ENCODE data around the gene PBXIP1. TPM values are rescaled to one million over a fixed set of nuclear protein-coding genes. Genes with fewer than 3 reads are reported as not detected.

PBXIP1 gene
- total RNA-seq, 1 experiment from 2014 or later, result 21.6 TPM

GRCh38 chr1:154955039-154955717 is 721 bp downstream of the PBXIP1 start:
- Histone ChIP-seq H3K9ac (ENCODE audit: extremely low read depth, insufficient read length, low read length) (peak overlapping the region; percentile 85), H3K56ac (ENCODE audit: insufficient read length, low read depth, low read length) (no peak overlapping the region), H4K20me1 (ENCODE audit: control insufficient read depth, insufficient read depth, insufficient read length) (no peaks in the 10 kb centered on the region), H3K4me1 (ENCODE audit: insufficient read depth, low read length) (peaks cover 4% of the 10 kb centered on the region; the same call in 1 of the 2 replicates), H3K23me2 (ENCODE audit: insufficient read length, low read depth, low read length, poor library complexity, severe bottlenecking) (peaks cover 16% of the 10 kb centered on the region), H3K14ac (ENCODE audit: insufficient read depth, low read length) (peak overlapping the region; percentile 95; the same call in 1 of the 2 replicates), H4K8ac (replicated peaks; ENCODE audit: insufficient read length, low read depth, low read length) (no peak overlapping the region), H3K4me2 (ENCODE audit: insufficient read depth, insufficient read length, low read length) (peak overlapping the region; percentile 94), H3T11ph (ENCODE audit: low read length) (peak overlapping the region; percentile 47), H4K91ac (ENCODE audit: insufficient read length, low read depth, low read length) (no peak overlapping the region), H3K27ac (ENCODE audit: insufficient read length, low read depth, low read length) (peak overlapping the region; percentile 46), H4K5ac (ENCODE audit: insufficient read length, low read depth, low read length) (no peak overlapping the region), H3K23ac (ENCODE audit: insufficient read length, low read depth, low read length) (no peak overlapping the region), H2AFZ (ENCODE audit: low read length) (no peak overlapping the region), H2BK120ac (ENCODE audit: low read depth, low read length, poor library complexity, severe bottlenecking) (no peak overlapping the region), H2BK15ac (ENCODE audit: low read depth, low read length) (no peak overlapping the region), H3K9me3 (ENCODE audit: control insufficient read depth, low read depth, low read length) (no peaks in the 10 kb centered on the region), H2BK20ac (ENCODE audit: low read depth, low read length, poor library complexity, severe bottlenecking) (no peak overlapping the region), H3K4ac (ENCODE audit: low read depth, low read length) (peak overlapping the region; percentile 40; the same call in 1 of the 2 replicates), H3K18ac (ENCODE audit: insufficient read length, low read depth, low read length) (peak overlapping the region; percentile 98), H3K79me2 (ENCODE audit: insufficient read depth, low read length) (no peaks in the 10 kb centered on the region), H2BK5ac (ENCODE audit: insufficient read length, low read length) (no peak overlapping the region), H2AK5ac (ENCODE audit: insufficient read length, low read length) (no peak overlapping the region), H3K27me3 (ENCODE audit: insufficient read depth, low read length) (no peaks in the 10 kb centered on the region), H3K79me1 (ENCODE audit: insufficient read depth, low read depth, low read length, poor library complexity, severe bottlenecking) (no peaks in the 10 kb centered on the region), H2BK12ac (ENCODE audit: insufficient read length, low read depth, low read length) (no peak overlapping the region)
- no CpG with 5 or more reads among the region's 4 CpGs for WGBS (ENCODE audit: extremely low coverage, insufficient read length, low lambda C conversion rate)
- Mint-ChIP-seq H3K36me3 (ENCODE audit: insufficient read depth in 1 of 3, low read depth in 3 of 3) (peaks cover 8 to 23% (median 22%) of the 10 kb centered on the region in 3 experiments; a peak in 6 of 7 replicates), H3K9me3 (no peaks in the 10 kb centered on the region), H3K27ac (peak overlapping the region; percentile 98 to 99 (median 99); a peak in 5 of 7 replicates), H3K27me3 (ENCODE audit: low read depth) (no peaks in the 10 kb centered on the region), H3K4me3 (peak overlapping the region; percentile 83 to 97), H3K4me1 (peaks cover 48 to 56% of the 10 kb centered on the region in 2 experiments)
- TF ChIP-seq, protein P1, sequence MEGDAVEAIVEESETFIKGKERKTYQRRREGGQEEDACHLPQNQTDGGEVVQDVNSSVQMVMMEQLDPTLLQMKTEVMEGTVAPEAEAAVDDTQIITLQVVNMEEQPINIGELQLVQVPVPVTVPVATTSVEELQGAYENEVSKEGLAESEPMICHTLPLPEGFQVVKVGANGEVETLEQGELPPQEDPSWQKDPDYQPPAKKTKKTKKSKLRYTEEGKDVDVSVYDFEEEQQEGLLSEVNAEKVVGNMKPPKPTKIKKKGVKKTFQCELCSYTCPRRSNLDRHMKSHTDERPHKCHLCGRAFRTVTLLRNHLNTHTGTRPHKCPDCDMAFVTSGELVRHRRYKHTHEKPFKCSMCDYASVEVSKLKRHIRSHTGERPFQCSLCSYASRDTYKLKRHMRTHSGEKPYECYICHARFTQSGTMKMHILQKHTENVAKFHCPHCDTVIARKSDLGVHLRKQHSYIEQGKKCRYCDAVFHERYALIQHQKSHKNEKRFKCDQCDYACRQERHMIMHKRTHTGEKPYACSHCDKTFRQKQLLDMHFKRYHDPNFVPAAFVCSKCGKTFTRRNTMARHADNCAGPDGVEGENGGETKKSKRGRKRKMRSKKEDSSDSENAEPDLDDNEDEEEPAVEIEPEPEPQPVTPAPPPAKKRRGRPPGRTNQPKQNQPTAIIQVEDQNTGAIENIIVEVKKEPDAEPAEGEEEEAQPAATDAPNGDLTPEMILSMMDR (conservative IDR thresholded peaks at IDR 0.05), result no peak
- peak; percentile 68 for DNase-seq

Data from H9 (cell line).